Measurements from ENCODE around the gene CLK2.

DNA sequence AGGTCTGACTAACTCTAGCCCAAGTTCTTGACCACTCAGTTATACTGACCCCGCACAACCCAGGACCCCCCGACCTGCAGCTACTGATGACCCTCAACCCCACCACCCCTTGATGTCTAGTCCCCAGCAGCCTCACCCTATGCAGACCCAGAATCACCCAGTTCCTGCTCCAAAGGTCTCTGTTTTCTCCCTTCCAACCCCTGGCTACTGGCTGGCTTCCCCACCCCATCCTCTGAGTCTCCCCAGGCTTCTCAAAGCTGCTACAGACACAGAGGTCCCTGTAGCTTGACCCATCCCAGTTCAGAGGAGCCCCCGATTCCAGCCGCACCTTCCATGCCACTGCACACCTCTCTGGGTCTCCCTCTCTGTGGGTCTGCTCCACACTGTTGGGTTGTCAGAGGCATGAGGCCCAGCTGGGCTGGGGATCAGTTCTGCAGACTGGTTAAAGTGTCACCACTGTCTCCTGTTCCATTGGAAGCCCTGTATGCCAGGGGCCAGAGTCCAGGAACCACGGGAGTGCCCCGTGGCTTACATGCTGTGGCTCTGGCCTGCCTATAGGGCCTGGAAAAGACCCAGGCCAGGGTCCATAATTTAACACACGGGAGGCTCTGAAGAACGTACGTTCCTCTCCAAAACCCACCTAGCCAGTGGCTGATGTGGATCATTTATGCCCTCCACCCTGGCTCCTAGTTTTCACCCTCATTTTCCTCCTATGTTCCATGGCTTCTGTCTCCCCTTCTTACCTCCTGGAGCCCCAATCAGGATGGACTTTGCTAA is 27.4 kb upstream of the CLK2 start:
- TF ChIP-seq, protein P1, sequence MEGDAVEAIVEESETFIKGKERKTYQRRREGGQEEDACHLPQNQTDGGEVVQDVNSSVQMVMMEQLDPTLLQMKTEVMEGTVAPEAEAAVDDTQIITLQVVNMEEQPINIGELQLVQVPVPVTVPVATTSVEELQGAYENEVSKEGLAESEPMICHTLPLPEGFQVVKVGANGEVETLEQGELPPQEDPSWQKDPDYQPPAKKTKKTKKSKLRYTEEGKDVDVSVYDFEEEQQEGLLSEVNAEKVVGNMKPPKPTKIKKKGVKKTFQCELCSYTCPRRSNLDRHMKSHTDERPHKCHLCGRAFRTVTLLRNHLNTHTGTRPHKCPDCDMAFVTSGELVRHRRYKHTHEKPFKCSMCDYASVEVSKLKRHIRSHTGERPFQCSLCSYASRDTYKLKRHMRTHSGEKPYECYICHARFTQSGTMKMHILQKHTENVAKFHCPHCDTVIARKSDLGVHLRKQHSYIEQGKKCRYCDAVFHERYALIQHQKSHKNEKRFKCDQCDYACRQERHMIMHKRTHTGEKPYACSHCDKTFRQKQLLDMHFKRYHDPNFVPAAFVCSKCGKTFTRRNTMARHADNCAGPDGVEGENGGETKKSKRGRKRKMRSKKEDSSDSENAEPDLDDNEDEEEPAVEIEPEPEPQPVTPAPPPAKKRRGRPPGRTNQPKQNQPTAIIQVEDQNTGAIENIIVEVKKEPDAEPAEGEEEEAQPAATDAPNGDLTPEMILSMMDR (IDR thresholded peaks at IDR 0.05; ENCODE audit: extremely low read depth in 1 of 2, insufficient read depth in 1 of 2, low read depth in 1 of 2, low read length in 2 of 2): no peak
- TF ChIP-seq POLR2A (IDR thresholded peaks at IDR 0.05; ENCODE audit: low read depth, low read length) (no peak), POLR2AphosphoS5 (IDR thresholded peaks at IDR 0.05; ENCODE audit: insufficient read depth, low read depth, low read length) (no peak), EZH2 (IDR thresholded peaks at IDR 0.05; ENCODE audit: borderline replicate concordance, low read depth, low read length, severe bottlenecking) (no peak), GATA2 (IDR thresholded peaks at IDR 0.05; ENCODE audit: insufficient read depth, insufficient read length, low read depth, low read length) (no peak), JUN (IDR thresholded peaks at IDR 0.05; ENCODE audit: borderline replicate concordance, insufficient read depth, insufficient read length, low read depth) (no peak), FOS (IDR thresholded peaks at IDR 0.05; ENCODE audit: borderline replicate concordance, insufficient read depth, low read length) (no peak), MYC (IDR thresholded peaks at IDR 0.05; ENCODE audit: low read depth, low read length) (no peak)
- TF ChIP-seq, protein P2, sequence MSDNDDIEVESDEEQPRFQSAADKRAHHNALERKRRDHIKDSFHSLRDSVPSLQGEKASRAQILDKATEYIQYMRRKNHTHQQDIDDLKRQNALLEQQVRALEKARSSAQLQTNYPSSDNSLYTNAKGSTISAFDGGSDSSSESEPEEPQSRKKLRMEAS (IDR thresholded peaks at IDR 0.05; ENCODE audit: insufficient read depth, insufficient read length): no peak

Measured in endothelial cell of umbilical vein (primary cell).